ENCODE data around the gene TSPEAR.
"Not testable (repeated sequence)": the region's sequence is repeated elsewhere in the genome, so short reads cannot be mapped to it uniquely, and the experiment has no call there.

Gene TSPEAR

GRCh38 chr21:44592446-44593311 is 118.7 kb downstream of the TSPEAR start, which contains the start of gene KRTAP10-6:
KRTAP10-6 (minus strand) TSS chr21:44592505; CDS start chr21:44592484, 21 bp downstream.
- DNase-seq = no peak

DNA sequence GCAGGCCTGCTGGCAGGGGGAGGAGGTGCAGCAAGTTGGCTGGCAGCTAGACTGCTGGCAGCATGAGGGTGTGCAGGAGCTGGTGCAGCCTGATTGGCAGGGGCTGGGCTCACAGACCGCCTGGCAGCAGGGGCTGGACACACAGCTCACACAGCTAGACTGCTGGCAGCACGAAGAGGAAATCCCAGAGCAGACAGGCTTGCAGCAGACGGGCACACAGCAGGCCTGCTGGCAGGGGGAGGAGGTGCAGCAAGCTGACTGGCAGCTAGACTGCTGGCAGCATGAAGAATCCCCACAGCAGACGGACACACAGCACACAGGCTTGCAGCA is 119.6 kb downstream of the TSPEAR start:
- not testable (repeated sequence) for DNase-seq

- DNase-seq = not testable (repeated sequence)
Measured at GRCh38 chr21:44590897-44591800, 120.2 kb downstream of the TSPEAR start.

GRCh38 chr21:44590311-44590721 is 121.1 kb downstream of the TSPEAR start:
- DNase-seq = no peak

- no peak for DNase-seq
Measured at GRCh38 chr21:44589586-44590305, 121.6 kb downstream of the TSPEAR start.

DNA sequence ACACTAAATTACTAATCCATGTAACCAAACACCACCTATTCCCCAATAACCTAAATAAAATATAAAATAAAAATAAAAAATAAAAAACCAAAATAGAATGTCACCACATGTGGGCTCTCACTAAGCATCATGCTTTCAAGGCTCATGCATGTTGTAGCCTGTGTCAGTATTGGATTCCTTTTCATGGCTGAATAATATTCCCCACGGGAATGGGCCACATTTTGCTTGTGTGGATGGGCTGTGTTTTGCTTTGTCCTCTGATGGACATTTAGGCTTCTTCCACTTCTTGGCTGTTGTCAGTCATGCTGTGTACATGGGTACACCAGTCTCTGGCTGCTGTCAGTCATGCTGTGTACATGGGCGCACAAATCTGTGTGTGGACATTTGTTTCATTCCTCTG is 122.3 kb downstream of the TSPEAR start:
- DNase-seq = no peak

DNA sequence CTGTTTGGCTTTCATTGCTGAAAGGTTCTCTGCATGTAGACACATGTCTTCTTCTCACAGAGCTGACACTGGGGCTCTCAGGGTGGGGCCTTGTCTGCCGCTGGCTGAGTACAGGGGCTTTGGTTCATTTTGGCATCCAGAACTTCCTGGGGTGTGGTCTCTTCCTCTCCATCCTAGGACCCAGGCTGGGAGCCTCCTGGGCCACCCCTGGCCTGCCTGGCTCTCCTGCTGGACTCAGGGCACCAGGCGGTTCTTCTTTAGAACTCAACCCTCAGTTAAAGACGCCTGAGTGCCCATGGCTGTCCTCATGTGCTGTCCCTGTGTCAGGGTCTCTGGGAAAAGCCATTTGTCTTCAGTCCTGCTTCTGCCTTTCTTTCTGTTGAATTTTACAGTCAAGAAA is 125.5 kb downstream of the TSPEAR start:
- no peak for DNase-seq

DNA sequence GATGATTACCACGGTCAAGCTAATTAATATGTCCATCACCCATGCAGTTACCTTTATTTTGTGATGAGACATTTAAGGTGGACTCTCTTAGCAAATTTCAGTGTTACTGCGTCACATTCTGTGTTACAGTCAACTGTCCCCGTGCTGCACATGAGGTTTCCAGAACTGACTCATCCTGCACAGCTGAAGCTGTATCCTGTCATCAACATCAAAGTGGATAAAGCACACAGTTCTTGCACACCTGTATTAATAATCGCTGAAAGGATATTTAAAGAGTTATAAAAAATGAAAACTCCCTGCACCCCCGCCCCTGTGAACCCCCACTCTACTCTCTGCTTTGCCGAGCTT is 127.6 kb downstream of the TSPEAR start:
- no peak for DNase-seq

DNA sequence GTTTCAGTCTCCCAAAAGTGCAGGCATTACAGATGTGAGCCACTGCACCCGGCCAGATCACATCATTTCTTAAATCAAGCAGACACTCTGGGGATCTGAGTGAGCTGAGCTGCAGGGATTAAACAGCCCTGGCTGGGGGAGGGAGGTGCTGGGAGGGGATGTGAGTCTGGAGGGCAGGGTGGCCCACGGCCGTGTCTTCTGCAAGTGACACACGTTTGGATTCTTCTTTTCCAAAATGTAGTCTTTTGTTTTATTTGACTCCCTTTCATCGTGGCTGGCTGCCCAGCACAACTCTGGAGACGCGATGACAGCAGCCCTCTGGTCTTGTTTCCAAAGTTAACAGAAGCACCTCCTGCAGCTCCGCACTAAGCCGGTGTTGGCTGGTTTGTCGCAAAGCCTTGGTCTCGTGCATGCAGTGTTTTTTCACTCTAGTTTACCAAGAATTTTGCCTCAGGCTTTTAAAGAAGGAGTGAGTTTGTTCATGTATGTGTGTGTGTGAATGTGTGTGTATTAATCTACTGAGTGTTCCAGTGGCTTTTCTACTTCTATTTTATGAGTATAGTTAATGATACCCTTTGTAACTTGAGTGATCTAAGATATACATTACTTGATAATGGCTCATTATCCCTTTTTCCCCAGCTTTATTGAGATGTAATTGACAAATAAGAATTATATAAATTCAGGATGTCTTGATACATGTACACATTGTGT is 128.1 kb downstream of the TSPEAR start:
- no peak for DNase-seq

DNA sequence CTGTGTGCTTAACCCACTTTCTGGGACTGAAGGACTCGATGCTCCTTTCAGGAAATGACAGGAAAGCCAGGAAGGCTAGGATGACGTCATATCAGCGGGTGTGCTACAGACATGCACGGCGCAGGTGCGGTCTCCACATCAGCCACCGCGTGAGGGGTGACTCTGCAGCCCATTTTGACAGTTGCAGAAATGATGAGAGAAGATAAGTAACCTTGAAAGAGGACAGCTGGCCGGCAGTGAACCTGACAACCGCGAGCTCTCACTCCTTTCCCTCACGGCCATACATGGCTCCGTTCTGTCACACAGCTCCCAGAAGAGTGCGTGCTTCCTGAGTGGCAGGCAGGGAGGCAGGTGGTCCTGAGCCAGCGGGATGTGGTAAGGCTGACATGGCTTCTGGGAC is 129.3 kb downstream of the TSPEAR start:
- no peak for DNase-seq

DNA sequence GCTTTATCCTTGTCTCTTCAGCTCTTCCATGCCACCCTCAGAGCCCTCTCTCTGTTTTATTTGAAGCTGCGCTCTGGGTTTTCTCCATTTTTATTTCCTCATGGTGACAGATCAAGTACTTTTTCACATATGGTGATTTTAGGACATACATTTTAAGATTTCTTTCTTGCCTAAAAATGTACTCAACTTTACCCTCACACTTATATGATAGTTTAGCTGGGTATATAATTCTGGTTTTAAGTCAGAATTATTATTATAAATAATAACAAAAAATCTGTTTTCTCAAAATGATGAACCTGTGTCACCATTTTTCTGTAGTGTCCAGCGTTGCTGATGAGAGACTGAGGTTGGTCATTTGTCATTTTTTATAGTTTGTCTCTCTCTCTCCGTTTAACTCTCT is 130.2 kb downstream of the TSPEAR start:
- no peak for DNase-seq

DNA sequence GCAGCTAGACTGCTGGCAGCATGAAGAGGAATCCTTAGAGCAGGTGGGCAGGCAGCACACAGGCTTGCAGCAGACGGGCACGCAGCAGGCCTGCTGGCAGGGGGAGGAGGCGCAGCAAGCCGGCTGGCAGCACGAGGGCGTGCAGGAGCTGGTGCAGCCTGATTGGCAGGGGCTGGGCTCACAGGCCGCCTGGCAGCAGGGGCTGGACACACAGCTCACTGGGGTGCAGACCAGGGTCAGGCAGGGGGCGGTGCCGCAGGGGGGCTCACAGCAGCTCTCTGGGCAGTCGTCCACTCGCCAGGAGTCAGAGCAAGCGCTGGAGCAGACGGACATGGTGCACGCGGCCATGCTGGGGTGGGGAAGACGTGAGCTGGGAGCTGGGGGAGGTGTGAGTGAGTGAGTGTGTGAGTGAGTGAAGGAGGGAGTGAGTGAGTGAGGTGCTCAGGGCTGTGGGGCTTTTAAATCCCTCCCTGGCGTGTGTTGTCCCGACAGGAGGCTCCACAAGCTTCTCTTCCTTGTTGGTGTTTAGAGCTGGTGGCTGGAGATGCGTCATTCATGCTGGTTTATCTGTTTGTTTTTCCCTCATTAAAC is 131.0 kb downstream of the TSPEAR start, which contains the start of gene KRTAP10-5:
Gene KRTAP10-5 (minus strand): TSS at position 374 of the 591 bp plus-strand sequence. CDS start 26 bp downstream, at position 348.
- DNase-seq = peak in 3 of 56 donors; percentile 5 to 52 (median 18)

DNA sequence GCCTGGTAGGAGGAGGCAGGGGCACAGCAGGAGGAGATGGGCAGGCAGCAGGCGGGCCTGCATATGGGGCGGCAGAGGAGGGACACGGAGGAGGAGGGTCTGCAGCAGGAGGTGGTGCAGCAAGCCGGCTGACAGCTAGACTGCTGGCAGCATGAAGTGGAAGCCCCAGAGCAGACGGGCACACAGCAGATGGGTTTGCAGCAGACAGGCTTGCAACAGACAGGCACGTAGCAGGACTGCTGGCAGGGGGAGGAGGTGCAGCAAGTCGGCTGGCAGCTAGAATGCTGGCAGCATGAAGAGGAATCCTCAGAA is 131.6 kb downstream of the TSPEAR start:
- no peak for DNase-seq

DNA sequence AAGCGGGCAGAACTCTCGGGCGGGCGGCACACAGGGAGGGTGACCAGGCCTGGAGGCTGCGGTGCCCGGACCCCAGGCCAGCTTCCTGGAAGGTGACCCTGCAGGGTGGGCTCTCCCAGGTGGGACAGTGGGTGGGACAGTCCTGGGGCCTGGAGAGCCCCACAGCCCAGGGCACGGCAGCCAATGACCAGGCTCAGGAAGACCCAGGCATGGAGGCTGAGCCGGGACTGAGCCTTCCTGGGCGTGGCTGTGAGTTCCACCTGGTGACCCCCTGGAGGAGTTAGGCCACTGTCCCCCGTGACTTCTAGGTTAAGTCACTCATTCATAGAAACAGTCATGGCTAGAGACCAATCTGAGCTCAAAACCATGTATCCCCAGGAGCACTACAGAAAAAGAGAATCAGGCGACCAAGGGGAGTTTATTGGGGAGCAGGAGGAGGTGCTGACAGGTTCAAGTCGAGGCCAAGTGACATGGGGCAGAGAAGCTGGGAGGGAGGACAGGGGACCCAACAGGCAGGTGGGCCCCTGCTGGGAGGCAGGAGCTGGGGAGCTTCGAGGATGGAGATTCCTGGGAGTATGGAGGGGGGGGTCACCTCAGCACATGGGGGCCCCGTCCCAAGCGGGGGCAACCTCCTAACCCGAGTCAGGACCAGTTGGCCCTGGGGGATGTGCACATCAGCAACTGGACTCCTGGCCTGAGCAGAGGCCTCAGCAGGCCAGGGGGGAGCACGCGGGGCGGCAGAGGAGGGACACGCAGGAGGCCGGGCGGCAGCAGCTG is 132.1 kb downstream of the TSPEAR start:
- DNase-seq = no peak

GRCh38 chr21:44578371-44579055 is 132.9 kb downstream of the TSPEAR start:
- no peak for DNase-seq

DNA sequence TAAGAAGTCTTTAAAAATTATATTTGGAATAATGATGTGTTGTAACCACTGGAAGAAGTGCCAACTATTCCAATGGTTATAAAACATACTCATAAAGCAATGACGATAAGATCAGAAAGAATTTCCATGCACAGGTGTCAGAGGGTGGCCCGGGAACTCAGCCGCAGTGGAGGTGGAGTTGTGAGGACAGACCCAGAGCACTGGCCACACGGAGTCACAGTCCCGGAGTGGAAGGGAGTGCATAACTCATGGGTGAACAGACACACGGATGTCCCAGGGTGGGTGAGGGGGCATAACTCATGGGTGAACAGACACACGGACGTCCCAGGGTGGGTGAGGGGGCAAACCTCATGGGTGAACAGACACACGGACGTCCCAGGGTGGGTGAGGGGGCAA is 135.3 kb downstream of the TSPEAR start:
- DNase-seq = no peak

GRCh38 chr21:44575307-44576024 is 135.9 kb downstream of the TSPEAR start:
- no peak for DNase-seq

GRCh38 chr21:44574457-44575306 is 136.7 kb downstream of the TSPEAR start:
- DNase-seq = no peak

Data from amygdala (tissue), 56 donors.